Glomerular endothelial cell (primary cell): ENCODE data around the gene PLA2G4A. TPM values are rescaled to one million over a fixed set of nuclear protein-coding genes. Genes with fewer than 3 reads are reported as not detected.
"Not testable (repeated sequence)": the region's sequence is repeated elsewhere in the genome, so short reads cannot be mapped to it uniquely, and the experiment has no call there.

Source experiments
- DNase-seq: peaks from one replicate; pipeline ENCODE4 v3.0.0-alpha.2; 2011; ENCODE audit warnings: low read depth, low spot score; ENCODE audit errors: extremely low read depth
- total RNA-seq: library from RNA; depleted of rRNA; stranded (reverse); fragments of >200 nt; gene quantifications from 2 replicates; pipeline ENCODE4 v1.2.3, GENCODE V29; 2015

The PLA2G4A gene
- total RNA-seq, 1 donor from 2014 or later, result 2.5 TPM

DNA sequence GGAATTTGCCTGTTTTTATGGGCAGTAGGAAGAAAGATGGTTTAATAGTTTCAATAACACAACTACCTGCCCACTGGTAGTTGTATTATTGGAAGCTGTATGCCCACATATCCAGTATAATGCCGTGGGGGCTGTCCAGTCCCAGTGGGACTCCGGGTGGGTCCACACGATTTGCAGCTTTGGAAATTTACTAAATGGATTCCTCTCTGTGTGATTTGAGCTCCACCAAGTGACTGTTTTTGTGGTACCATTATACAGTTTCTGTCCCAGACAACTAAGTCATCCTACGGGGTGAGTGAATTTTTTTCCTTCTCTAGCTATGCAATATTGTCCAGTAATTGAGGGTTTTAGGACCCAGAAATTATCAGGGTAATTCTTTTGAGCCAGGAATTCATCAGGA lies 86.8 kb downstream of the PLA2G4A start:
- DNase-seq, result no peak

DNA sequence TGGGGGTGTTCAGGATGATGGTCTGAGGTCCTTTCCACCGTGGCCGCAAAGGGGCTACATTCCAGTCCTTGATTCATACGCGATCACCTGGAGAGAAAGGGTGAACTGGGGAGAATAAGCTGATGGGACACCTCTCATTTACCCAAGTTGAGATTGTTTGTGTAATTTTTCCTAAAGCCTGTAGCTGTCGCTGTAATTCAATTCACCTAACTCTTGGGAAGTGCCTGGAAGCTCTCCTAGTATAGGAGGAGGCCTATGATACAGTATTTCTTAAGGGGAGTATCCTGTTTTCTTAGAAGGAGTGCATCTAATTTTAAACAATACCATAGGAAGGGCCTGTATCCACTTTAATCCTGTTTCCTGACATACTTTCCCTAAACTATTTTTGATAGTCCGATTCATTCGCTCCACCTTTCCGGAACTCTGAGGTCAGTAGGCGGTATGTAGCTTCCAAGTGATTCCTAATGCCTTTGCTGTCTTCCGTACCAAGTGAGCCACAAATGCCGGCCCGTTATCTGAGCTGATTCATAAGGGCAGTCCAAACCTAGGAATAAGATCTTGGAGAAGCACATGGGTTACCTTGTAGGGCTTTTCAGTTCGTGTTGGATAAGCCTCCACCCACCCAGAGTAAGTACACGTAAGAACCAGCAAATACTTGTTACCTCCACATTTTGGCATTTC lies 88.5 kb downstream of the PLA2G4A start:
- peak; percentile 47 for DNase-seq

DNA sequence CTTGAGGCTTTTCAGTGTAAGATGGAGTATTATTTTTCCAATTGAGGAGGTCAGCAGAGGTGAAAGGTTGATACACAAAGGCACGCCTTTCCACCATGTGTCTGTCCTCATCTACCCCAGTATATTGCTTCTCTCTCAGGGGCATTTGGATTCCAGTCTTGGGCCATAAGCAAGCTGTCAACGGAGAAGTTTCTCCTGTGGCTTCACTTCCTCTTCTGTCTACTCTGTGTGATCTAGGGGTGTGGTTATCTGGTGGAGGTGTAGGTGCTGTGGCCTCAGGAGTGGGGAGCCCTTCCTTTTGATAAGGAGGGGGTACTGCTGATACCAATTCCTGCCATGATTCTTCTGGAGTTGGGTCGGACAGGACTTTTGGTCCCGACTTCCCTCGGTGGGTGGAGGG lies 92.6 kb downstream of the PLA2G4A start:
- not testable (repeated sequence) for DNase-seq

DNA sequence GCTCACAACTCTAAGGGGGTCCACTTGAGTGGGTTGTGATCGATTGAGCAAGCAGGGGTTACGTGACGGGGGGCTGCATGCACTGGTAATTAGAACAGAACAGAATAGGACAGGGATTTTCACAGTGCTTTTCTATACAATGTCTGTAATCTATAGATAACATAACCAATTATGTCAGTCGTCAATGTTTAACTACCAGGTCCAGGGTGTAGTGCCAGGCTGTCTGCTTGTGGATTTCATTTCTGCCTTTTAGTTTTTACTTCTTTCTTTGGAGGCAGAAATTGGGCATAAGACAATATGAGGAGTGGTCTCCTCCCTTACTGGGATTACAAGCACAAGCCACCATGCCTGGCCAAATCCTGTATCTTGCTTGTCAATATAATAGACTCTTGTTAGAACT lies 94.1 kb downstream of the PLA2G4A start:
- not testable (repeated sequence) for DNase-seq

DNA sequence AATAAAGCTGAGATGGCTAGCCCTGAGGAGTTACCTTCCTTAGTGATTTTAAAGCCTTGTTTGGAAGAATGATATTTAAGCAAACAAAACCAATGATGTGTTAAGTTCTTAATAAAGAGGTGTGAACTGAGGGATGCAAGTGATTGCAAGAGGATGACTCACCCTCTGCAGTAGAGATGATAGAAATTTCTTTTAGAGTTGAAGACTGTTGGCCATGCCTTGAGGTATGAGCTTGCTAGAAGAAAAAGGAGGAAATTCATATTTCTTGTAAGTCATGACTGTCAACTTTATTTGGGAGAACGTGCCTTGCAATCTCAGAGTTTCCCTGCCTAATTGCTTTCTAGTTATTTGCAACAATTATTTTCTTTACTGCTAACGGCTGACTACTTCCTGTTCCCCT lies 94.7 kb downstream of the PLA2G4A start:
- no peak for DNase-seq

DNA sequence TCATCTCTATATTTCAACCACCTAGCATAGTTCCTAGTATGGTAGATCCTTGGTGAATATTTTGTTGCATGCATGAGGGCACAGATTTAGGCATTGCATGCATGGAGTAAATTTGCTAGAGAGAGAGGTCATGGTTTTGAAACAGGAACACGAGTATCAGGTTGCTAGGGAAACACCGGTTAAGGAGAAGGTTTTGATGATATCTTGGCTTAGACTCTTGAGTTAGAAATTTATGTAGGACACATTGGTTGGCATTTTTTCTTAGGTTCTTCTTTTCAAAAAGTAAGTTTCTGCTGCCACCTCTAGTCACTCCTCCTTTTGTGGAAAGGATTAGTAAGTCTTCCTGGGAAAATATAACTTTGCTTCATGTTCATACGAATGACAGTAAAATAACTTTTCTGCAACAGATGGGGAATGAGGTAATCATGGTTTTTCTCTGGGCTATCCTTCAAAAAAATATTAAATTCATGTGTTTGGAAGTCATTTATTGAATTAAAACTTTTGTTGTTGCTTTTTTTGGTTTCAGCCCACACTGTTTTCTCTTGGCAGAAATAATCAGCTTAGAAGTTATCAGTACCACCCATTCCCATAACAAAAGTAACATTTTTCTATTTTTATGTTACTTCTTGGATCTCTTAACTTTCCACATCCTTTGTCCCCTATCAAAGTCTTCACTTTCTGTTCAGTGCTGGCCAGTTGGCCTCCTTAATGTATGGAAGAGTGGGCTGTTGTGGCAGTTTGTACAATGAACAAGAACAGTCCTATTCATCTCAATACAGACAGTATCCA lies 97.3 kb downstream of the PLA2G4A start:
- DNase-seq, result no peak

DNA sequence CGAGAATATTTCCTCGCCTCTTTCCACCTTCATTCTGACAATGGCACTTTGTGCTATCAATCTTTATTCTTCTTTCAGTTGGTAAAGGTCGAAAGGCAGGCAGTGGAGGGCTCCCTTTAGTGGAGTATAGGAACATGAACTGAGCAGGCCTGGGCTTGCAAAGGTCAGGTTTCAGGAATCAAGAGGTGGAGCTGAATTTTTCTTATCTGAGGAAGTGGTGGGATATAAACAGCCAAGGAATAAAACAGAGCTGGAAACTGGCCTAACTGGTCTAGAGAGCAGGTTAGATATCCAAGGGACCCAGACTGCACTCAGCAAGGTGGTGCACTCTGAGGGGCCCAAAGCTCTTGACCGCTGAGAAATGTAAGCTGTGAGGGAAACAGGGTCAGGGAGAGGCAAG lies 99.1 kb downstream of the PLA2G4A start:
- no peak for DNase-seq

DNA sequence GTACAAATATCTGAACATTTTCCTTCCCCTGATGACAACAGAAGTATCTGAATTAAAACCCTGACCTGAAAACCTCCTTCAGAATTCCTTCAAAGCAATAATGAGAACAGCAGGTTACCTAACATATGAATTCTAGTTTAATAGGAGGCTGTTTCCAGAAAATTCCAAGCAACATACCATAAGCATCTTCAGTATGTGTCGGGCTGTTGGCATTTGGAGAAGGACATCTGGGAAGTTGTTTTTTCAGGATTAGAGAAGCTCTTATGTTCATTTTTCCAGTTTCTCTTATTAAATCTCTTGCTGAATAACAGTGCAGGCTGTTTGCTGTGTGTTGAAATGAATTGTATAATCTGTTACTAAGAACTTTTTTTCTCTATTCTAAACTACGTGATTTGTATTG lies 101.5 kb downstream of the PLA2G4A start:
- DNase-seq, result no peak

DNA sequence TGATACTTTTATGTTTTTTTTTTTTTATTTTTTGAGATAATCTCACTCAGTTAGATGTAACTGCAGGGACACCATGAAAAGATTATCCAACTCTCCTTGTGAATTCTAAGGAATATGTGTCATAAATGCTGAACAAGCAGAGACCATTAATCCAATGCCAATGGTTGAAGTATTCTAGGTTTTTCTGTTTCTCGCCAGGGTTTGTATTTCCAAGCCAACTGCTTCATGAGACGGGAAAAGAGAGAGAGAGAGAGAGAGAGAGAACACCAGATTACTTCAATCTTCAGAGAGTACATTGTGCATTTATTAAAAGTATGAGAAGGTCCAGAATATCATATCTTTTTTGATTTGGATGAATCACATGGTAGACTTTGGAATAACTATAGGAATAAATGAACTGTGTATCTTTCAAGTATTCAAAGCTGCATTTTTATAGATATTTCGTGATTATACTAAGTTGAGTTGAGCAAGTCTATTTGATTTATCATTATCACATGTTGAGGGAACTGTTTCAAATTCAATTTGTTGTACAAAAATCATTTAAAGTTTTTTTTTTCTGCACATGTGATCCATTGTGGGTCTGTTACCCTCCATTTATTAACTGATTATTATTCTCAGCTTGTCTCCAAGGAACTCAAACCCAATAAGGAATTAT lies 108.4 kb downstream of the PLA2G4A start:
- DNase-seq, result no peak

DNA sequence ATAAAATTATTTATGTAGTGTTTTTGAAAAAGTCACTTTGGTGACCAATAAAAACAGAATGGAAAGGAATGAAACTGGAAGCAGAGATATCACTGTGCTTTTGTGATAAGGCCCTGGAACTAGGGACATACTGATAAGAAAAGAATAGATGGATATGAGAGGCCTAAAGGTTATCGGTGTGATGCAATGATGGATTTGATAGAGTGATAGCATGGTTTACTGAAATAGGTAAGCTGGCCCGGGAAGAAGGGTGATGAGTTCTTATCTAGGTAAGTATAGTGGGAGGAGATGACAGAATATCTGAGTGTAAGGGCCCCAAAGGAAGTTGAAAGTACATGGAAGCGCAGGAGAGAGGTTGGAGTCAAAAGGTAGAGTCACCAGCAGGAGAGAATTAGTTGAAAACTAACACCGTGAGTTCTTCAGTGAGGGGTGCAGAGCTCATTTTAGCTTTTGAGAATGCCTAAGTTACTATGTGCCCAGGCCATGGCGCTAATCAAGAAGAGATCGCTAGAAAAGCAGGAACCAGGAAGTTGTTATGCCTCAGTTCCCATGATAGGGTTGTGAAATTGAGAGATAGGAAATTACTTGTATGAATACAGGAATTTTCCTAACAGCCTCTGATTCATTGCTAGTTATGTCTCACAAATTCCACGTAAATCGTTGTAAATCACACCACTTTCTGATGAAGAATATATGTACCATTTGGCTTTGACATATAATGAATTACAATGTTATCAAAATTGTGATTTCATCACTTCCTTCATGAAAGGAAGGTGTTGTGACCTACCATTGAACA lies 115.3 kb downstream of the PLA2G4A start:
- peak; percentile 78 for DNase-seq

DNA sequence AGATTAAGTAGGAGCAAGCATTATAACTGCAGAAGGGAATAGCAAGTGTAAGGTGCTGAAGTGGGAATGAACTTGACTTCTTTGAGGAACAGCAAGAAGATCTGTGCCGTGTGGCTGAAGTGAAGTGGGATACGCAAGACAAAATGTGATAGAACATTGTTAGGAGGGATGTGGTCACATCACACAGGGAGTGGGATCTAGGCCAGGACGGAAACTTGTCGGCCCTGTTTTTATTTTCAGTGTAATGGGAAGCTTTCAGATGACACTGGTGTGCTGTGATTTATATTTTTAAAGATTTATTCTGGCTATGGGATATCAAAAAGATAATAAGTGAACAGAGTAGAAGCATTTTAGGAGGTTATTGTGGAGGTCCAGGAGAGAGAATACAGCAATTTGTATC lies 116.4 kb downstream of the PLA2G4A start:
- DNase-seq, result no peak

DNA sequence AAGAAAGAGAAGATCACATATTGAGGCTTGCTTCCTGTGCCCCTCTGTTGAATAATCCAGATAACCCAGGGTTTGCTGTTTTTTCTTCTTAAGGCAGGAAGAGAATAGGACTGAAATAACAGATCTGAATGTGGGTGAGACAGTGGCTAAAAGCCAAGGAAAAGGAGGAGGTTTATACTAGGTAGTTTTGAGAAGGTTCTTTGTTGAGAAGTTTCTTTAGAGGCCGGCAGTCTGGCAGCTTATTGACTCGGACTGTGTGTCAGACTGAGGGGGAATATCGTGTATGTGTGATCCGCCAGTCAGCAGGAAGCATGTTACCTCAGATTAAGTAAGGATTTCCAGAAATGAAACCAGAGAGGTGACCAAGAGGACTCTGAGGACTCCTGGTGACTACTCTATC lies 119.8 kb downstream of the PLA2G4A start:
- peak; percentile 96 for DNase-seq

DNA sequence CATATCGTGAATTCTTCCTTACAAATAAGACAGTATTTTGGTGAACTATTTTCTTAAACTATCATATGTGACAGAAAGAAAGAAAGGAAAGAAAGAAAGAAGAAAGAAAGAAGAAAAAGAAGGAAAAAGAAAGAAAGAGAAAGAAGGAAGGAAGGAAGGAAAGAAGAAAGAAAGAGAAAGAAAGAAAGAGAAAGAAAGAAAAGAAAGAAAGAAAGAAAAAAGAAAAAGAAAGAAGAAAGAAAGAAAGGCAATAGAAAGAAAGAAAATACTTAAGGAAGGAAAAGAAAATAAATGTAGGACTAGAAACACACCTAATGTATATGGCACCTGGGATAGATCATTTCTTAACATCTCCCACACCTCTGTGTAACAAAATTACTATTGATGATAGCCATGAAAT lies 120.4 kb downstream of the PLA2G4A start:
- no peak for DNase-seq

DNA sequence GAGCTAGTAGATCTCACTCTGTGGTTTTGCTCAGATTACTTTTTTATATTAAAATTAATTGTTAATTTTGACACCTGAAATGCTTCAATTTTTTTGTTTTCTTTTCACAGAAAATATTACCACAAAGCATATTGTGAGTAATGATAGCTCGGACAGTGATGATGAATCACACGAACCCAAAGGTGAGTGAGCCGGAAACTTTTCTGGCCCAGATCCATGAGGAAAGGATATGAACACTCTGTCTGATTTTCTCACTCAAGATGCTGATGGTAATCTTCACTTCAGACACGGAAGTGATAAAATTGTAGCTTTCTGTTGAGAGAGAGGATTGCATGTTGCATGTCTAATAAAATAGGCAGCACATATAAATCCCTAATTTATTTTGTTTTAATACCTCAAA lies 121.8 kb downstream of the PLA2G4A start:
- DNase-seq, result peak; percentile 75

DNA sequence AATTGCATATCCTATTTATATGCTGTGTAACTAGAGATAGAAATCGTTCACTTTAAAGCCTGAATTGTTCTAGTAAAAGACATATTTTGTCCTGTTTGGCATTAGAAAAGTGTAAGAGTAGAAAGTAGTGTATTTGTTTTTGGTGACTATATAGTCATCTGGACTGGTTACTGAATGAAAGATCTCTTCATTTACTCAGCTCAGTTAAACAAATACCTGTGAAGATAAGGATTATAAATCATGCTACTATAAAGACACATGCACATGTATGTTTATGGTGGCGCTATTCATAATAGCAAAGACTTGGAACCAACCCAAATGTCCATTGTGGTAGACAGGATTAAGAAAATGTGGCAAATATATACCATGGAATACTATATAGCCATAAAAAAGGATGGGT lies 125.1 kb downstream of the PLA2G4A start:
- DNase-seq, result no peak

DNA sequence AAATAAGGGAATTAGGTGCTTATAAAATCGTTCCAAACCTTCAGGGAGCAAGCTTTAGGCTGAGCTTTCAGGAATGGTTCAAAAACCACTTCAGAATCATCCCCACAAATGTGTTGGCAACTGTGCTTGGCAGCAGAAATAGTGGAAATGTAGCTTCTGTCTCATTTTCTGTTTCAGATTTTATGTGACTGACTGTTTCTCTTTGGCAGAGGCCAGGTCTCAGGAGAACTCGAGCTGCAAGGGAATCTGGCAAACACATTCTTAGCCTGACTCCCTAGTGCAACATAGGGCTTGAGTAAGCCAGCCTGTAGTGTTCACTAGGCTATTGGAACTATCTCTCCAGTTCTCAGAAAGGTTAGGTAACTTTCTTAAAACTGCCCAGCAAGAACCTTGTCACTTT lies 128.6 kb downstream of the PLA2G4A start:
- DNase-seq, result no peak

DNA sequence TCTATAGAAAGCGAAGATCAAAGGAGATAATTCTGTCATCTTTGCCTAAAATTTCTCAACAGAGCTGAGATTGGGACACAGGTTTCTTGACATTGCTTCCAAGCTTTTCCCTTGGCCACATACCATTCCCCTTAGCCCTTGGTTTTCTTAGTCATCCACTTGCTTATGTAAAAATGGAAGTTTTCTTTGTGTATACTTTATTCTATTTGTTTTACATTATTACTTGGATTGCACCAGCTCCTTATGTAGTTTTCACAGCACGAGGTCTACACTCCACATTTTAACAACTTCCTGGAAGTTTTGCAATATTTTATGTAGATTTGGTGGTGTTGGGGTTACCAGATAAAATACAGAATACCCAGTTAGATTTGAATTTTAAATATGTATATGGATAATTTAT lies 129.8 kb downstream of the PLA2G4A start:
- no peak for DNase-seq

DNA sequence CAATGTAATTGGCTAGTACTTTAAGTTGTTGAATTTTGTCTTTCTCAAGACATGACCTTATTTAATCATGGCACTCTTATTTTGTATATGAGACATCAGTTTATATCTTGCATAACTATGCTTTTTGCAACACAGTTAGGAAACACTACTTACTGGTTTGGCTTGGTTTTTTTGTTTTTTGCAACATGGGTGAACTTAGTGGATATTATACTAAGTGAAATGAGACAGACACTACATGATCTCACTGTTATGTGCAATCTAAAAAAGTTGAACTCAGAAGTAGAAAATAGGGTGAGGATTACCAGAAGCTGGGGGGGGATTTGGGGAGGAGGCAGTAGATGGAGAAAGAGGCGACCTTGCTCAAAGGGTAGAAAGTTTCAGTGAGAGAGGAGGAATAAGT lies 132.1 kb downstream of the PLA2G4A start:
- no peak for DNase-seq

DNA sequence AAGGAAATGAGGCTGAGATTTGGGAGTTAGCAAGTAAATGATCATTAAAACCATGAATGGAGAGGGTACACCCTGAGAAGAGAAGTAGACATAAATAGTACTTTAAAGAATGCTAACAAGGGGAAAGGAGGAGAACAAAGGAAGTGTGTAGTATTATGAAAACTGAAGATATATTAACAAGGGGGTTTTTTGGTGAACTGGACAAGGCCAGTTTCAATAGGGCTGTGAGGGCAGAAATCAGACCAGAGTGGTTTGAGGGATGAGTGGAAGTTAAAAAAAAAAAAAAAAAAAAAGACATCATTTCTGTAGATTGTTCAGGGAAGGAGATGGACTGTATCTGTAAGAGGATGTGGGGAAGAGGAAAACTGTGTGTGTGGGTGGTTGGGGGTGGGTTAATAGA lies 137.1 kb downstream of the PLA2G4A start:
- DNase-seq, result no peak

DNA sequence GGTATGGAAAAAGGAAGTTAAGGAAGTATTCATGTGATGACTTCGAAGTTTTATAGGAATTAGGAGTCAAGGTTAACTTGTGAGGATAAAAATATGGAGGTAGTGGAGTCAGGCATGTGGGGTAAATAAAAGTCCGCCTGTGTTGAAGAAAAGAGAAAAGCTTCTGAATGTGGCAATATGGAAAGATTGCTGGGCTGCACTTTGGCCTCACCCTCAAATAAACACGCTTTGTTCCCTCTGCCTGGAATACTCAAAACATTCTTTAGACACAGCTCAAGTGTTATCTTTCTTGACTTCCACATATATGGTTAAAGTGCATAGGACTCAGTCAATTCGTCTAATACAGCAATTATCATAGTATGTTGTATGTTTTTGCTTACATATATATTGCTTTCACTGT lies 137.7 kb downstream of the PLA2G4A start:
- DNase-seq, result no peak
